Dermis lymphatic vessel endothelial cell (primary cell): Measurements from ENCODE around the gene PABPC5. TPM values are rescaled to one million over a fixed set of nuclear protein-coding genes. Genes with fewer than 3 reads are reported as not detected.

Experiments used
- total RNA-seq: library from RNA; depleted of rRNA; stranded (reverse); fragments of >200 nt; gene quantifications from 2 replicates; pipeline ENCODE4 v1.2.1, GENCODE V29; 2014

The PABPC5 gene
- 0.33 and 1.7 TPM in 2 replicates for total RNA-seq

DNA sequence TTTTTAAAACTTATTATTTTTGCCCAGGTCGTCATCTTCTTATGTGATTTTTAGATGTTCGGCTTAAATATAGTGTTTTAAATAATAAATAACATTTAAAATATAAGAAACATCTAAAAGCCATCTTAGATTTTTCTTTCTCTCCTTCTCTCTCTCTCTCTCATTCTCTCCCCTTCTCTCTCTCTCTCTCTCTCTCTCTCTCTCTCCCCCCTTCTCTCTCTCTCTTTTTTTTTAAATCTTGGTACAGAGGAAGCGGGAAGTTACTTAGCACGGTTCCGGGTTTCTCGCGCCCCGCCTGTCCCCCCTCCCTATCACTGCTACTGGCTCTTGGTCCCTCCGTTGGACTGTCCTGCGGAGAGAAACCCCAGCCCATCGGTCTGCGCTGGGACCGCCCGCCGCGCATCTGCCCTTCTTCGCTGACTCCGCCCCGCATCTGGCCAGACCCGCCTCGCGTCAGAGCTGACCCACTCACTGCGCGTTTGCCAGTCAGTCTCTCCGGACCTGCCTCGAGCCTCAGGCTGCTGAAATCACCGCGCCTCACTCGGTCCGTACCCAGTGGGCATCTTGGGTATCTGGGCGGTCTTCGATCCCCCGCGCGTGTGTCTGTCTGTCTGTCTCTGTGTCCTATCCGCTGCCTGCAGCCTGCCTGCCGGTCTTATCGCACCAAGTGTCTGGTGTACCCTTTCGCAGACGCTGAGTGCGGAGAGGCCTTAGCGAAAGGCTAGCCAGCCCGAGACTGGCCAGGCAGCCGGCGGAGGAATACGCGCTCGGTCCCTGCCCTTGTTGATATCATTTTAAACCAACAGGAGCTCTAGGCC lies at the start of gene PABPC5:
Gene PABPC5 (plus strand): TSS at position 489 of the 818 bp plus-strand sequence. CDS start 739 bp downstream, outside the sequence.

